HG03439 (cell line): Measurements from ENCODE around the gene TMEM164.
"Not testable (repeated sequence)": the region's sequence is repeated elsewhere in the genome, so short reads cannot be mapped to it uniquely, and the experiment has no call there.

ENCODE experiments used
- ATAC-seq: cut with Tn5 transposase; IDR thresholded peaks from one replicate; pipeline ENCODE4 v1.9.1; 2021; ENCODE audit warnings: mild to moderate bottlenecking, moderate library complexity; ENCODE audit not compliant: unreplicated experiment

TMEM164 gene

GRCh38 chrX:110125446-110126162 is 122.7 kb downstream of the TMEM164 start:
- ATAC-seq: no peak

- no peak for ATAC-seq
Measured at GRCh38 chrX:110131031-110131430, 128.1 kb downstream of the TMEM164 start.

- no peak for ATAC-seq
Measured at GRCh38 chrX:110132450-110133114, 129.7 kb downstream of the TMEM164 start.

GRCh38 chrX:110133735-110134370 is 130.9 kb downstream of the TMEM164 start:
- ATAC-seq: no peak

GRCh38 chrX:110135618-110136017 is 132.7 kb downstream of the TMEM164 start:
- ATAC-seq: no peak

GRCh38 chrX:110136136-110136535 is 133.2 kb downstream of the TMEM164 start:
- ATAC-seq: no peak

- ATAC-seq: no peak
Measured at GRCh38 chrX:110138557-110138956, 135.6 kb downstream of the TMEM164 start.

- no peak for ATAC-seq
Measured at GRCh38 chrX:110139172-110139571, 136.3 kb downstream of the TMEM164 start.

GRCh38 chrX:110142096-110142495 is 139.2 kb downstream of the TMEM164 start:
- no peak for ATAC-seq

GRCh38 chrX:110143454-110144210 is 140.7 kb downstream of the TMEM164 start:
- no peak for ATAC-seq

GRCh38 chrX:110145311-110145710 is 142.4 kb downstream of the TMEM164 start:
- no peak for ATAC-seq

GRCh38 chrX:110145854-110146253 is 142.9 kb downstream of the TMEM164 start:
- no peak for ATAC-seq

GRCh38 chrX:110146521-110146920 is 143.6 kb downstream of the TMEM164 start:
- no peak for ATAC-seq

- no peak for ATAC-seq
Measured at GRCh38 chrX:110153244-110153643, 150.3 kb downstream of the TMEM164 start.

GRCh38 chrX:110153896-110154295 is 151.0 kb downstream of the TMEM164 start:
- ATAC-seq: no peak

- not testable (repeated sequence) for ATAC-seq
Measured at GRCh38 chrX:110154328-110154727, 151.4 kb downstream of the TMEM164 start.

- ATAC-seq: no peak
Measured at GRCh38 chrX:110155759-110156158, 152.8 kb downstream of the TMEM164 start.

GRCh38 chrX:110156167-110156754 is 153.3 kb downstream of the TMEM164 start:
- no peak for ATAC-seq

GRCh38 chrX:110157444-110157843 is 154.5 kb downstream of the TMEM164 start:
- no peak for ATAC-seq

GRCh38 chrX:110159235-110159634 is 156.3 kb downstream of the TMEM164 start:
- ATAC-seq: no peak

- no peak for ATAC-seq
Measured at GRCh38 chrX:110159865-110160264, 157.0 kb downstream of the TMEM164 start.
